NCI-H146 treated with DMSO at 0.1 percent for 48 hours (cell line): Measurements from ENCODE around the gene SLC9A6.

Experiments used
- DNase-seq: peaks from one replicate; lab custom pipeline; 2025; ENCODE audit not compliant: unreplicated experiment; lab: John Stamatoyannopoulos, UW

Gene SLC9A6

DNA sequence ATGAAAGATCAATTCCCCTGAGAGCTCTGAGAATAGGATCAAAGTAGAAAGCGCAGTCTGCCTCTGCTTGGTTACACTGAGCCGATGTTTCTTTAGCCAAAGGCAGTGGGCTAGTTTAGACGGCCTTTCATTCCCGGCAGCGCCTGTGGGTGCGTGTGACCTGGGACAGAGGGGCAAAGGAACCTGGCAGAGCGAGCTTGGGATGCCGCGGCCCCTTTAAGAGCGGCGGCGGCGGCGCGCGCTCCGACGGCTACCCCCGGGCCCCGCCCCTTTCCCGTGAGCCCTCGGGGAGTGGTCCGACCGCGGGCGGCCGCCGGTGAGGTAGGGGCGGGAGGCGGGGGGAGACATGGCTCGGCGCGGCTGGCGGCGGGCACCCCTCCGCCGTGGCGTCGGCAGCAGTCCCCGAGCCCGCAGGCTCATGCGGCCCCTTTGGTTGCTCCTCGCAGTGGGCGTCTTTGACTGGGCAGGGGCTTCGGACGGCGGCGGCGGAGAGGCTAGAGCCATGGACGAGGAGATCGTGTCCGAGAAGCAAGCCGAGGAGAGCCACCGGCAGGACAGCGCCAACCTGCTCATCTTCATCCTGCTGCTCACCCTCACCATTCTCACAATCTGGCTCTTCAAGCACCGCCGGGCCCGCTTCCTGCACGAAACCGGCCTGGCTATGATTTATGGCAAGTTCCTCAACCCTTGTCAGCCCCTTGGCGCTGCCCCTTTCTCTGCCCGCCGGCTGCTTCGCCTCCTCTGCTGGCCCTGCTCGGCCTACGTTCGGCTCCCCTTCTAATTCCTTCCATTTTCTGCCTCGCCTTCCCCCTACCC lies at the start of gene SLC9A6:
SLC9A6 (plus strand) TSS at position 279 of the 816 bp plus-strand sequence; CDS start at position 503, 224 bp downstream.
- peak; percentile 41 for DNase-seq

DNA sequence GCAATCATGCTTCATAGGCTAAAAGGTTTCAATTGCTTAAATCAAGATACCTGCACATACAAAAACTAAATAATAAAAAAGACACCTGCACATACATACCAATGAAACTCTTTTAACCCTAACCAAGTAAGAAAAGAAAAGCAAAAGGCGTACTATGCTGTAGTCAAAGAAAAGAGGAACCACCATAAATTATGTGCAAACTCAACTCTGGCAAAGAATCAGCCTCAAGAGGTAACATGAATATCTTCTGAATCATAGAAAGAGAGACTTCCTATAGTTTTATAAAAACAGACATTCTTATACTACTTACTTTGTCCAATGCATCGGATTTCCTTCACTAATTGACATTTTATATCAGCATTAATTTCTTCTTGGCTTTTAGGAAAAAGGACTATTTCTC lies 40.7 kb upstream of the SLC9A6 start:
- no peak for DNase-seq

DNA sequence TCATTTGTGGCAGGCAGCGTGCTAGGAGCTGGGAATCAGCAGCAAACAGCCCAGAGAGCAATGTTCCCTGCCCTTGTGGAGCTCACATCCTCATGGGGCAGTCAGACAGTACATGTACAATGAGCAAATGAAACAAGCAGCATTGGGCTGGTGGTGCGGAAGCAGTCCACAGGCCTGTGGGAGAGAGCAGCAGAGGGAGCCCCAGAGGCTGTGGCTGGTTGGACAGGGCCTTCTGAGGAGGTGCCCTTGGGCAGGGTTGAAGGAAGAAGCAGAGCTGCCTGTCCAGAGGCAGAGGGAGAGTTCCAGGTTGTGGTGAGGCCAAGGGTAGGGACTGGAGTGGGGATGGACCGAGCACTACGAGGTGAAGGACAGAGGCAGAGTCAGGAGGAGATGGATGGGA lies 33.9 kb upstream of the SLC9A6 start:
- no peak for DNase-seq

DNA sequence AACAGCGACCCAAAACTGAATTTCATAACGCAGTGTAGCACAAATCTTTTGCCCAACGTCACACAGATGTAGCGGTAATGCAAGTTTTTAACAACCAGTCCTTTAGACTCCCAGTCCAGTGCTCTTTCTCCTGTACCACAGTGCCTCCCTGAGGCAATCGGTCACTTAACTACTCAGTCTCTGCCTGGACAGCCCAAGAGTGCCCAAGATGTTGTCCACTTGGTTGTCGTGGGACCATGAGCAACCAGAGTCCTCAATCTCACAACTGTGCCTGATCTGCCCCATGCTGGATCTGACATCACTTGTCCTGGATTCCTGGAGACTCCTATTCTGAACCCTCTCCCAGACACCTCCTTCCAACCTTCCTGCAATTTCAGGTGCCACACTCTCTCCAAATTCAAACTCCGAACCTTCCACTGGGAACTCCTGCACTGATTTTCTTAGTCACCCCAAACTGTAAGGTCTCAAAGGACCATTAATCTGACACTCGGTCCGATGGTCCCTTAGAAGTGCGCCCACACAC lies 12.1 kb upstream of the SLC9A6 start:
- DNase-seq: peak; percentile 29

DNA sequence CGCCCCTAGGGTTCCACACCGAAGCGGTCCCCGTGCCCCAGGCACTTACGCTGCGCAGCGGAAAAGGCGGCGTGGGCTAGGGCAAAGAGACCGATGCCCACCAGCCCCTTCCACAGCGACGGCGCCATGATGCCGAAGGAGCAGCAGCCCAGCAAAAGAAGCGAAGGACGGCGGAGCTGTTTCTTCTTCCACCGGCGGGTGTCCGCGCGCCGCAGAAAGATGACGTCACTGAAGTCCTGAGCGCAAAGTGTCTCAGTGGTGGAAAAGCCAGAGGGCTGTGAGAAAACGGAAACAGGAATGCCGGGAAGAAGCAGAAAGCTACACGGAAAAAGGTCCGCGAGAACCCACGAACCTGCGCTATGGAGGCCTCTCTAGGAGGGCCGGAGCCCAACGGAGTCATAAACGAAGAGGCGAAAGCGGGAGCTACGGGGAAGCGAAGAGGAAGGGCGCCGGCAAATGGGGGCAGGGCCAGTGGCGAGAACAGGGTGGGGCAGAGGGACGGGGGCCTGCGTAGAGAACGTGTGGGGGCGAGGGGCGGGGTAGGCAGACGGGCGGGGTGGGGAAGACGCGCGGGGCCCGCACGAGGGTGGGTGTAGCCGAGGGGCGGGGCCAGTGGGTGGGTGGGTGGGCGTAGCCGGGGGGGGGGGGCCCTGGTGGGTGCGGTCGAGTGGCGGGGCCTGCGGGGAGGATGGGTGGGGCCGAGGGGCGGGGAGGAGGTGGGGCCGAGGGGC lies 11.5 kb upstream of the SLC9A6 start, which contains the start of gene MMGT1:
MMGT1 (minus strand) TSS at position 441 of the 731 bp plus-strand sequence; CDS start at position 128, 313 bp downstream.
- DNase-seq: peak; percentile 59

DNA sequence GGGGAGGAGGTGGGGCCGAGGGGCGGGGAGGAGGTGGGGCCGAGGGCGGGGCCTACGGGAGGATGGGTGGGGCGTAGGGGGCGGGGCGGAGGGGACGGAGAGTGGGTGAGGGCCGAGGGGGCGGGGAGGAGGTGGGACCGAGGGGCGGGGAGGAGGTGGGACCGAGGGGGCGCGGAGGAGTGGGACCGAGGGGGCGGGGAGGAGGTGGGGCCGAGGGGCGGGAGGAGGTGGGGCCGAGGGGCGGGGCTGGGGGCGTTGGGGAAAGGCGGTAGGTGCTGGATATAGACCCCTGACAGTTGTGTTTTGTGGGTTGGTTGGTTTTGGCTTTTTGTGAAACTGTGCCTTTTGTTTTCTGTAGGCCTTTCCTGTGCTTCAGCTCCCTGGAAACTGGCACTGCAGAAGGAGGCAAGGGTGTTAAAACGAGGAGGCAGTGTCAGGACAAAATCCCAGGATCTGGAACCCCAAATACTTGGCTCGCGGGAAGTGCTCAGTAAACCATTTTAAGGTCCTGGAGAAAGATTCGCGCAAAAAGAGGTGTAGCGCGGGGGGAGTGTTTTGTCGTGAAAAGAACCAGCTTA lies 10.9 kb upstream of the SLC9A6 start:
- DNase-seq: no peak

DNA sequence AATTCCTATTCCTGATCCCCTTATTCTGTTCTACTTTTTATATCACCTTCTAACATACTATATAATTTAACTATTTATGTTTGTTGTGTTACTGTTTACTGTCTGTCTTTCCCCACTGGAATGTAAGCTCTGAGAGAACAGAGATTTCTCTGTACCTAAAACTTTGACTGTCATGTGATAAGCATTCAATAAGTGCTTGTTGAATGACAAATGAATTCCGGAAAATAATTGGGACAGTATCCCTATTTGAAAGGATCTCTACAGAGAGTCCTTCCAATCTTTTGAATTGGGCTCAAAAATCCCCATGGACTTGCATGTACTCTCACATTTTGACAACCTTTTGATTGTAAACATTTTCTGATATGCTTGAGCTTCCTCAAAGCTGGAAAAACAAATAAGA lies 9.8 kb upstream of the SLC9A6 start:
- DNase-seq: no peak

DNA sequence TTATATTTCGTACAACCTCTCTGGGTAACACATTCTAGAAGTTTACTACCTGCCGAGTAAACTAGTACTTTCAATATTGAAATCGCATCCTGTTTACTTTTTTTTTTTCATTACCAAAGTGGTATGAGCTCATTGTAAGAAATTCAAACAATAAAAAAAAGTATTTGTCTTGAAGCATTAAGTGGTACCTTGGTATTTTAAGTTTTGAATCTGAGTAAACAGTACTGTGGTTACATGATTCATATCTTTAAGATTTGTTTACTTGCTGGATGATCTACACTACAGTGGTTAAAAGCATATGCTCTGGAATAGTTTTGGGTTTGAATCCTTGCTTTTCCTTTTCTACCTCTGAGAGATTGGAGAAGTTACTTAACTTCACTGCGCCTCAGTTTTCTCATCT lies 7.6 kb upstream of the SLC9A6 start:
- no peak for DNase-seq

DNA sequence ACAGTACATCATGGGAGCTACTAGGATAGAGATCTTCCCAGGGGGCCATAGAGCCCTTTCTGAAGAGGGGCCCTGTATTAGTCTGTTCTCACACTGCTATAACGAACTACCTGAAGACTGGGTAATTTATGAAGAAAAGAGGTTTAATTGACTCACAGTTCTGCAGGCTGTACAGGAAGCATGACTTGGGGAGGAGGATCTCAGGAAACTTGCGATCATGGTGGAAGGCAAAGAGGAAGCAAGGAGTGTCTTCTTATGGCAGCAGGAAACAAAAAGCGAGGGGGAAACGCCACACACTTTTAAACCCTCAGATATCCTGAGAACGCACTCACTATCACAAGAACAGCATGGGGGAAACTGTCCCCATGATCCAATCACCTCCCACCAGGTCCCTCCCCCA lies 4.2 kb upstream of the SLC9A6 start:
- no peak for DNase-seq

DNA sequence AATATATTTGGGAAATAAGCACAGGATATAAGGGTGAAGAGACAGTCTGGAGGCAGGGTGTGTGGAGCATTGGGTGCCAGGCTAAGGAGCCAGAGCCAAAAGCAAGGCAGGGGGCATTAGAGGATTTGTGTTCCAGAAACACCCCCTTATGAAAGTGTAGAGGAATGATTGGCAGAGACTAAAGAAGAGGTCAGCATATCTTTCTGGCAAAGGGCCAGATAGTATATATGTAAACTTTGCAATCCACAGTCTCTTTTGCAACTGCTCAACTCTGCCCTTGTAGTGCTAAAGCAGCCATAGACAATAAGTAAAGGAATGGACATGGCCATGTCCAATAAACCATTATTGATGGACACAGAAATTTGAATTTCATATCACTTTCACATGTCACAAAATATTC lies 3.6 kb upstream of the SLC9A6 start:
- DNase-seq: no peak

DNA sequence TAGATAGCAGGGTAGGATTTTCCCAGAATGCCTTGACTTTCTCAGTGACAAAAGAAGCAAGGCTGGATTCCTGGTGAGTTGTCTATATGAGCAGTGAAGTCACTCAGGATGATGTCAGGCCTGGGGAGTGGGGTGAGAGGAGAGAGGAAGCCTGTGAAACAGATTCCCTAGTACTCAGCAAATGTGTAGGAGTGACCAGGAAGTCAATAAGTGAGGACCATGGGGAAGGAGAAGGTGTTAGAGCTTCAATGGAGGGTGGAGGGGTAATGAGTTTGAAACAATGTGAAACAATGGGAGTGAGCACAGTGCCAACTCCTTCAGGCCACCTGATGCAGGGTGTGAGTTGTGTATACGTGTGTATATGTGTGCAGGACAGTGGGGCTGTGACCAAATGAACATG lies 2.4 kb upstream of the SLC9A6 start:
- no peak for DNase-seq

DNA sequence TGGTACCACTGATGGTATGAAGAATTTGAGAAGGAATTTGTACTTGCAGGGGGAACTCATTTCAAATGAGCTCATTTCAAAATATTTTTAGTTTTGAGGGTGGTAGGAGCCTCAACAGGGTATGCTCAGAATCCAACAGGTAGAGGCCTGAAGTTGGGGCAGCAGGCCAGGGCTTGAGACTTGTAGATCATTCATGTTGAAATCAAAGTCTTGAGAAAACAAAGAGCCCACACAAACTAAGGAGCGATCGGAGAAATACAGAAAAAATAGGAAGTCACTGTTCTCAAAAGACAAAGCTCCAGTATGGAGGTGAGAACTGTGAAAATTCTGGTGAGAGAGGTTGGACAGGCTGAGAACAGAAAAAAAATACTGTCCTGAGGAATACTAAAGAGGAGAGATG lies 979 bp upstream of the SLC9A6 start:
- no peak for DNase-seq

DNA sequence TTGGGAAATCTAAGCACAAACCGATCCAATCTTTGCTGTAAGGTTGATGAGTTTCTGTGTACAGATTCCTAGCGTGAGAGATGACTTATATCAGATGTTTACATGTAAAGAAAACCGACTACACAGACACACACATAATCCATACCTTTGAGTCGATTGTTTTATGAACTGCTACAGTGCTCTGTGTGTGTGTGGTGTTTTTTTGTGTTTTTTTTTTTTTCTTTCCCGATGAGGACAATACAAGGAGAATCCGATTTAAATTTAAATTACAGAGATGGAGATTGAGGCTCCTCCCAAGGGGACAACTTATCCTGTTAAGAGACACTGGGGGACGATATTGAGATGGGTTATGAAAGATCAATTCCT lies 461 bp upstream of the SLC9A6 start:
- DNase-seq: no peak

DNA sequence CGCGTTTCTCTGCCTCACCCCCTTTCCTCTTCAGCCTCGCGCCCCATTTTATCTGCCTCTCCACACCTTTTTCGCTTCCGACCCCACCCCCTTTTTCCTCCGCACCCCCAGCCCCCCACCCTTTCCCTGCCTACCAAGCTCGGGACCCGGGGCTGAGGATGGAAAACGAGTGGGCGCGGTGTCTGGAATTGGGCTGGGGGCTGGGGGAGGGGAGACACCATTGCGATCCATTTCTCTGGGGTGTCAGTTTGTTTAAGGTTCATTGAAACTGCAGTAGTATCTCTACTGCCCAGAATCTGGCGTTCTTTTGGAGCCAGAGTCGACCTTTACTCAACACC lies 707 bp downstream of the SLC9A6 start:
- no peak for DNase-seq

DNA sequence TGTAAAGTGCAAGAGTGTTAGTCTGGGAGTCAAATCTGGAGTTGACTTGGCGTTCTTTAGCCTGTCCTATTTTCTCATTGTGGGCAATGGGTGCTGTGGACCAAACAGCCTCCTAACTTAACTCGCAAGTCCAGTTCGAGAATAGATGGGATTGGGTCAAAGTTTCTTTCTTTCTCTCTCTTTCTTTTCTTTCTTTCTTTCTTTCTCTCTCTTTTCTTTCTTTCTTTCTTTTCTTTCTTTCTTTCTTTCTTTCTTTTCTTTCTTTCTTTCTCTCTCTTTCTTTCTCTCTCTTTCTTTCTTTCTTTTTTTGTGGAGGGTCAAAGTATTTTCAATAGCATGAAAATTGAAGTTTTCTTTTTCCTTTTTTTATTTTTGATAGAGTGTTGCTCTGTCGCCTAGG lies 3.0 kb downstream of the SLC9A6 start:
- DNase-seq: no peak

DNA sequence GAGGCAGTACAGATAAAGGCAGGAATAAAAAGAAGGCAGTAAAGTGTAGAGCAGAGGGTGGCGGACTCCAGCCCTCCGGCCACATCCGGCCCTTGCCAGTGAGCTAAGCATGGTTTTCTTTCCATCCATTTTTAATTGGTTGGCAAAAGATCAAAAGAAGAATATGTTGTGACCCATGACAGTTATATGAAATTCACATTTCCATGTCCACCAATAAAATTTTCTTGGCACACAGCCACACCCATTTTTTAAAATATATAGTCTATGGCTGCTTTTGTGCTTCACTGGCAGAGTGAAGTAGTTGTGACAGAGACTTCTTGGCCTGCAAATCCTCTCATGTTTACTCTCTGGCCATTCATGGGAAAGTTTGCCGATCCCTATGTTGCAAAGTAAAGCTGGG lies 29.8 kb downstream of the SLC9A6 start:
- no peak for DNase-seq

DNA sequence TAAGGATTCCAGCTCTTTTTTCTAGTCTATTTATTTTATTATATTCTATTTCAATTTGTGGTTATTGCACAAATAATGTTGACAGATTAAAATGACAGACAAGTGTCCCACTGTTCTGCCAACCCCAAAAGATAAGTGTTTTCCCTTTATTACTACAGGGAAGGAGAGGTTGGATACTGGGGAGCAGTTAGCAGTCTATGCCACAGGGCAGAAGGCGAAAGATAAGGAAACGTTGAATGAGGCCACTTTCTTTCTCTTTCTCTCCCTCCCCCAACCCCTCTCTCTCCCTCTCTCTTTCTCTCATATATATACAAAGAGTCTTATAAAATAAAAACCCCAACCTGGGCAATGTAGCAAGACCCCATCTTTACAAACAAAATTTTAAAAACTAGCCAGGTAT lies 31.6 kb downstream of the SLC9A6 start:
- DNase-seq: no peak

DNA sequence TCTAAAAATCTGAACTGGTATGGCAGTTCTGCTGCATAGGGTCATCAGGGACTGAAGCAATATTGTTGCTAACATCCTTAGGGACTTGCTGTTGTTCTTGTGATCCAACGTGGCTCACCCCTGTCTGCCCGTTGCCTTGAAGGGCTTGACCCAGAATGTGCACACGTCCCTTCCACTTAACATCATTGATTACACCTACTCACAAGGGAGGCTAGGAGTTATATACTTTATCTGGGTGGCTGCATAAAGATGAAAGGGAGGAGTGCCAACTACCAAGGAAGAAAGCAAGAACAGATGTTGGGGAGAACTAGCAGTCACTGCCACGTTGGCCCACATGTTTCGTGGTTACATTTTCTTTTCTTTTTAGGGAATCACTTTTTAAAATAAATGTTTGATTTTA lies 34.0 kb downstream of the SLC9A6 start:
- DNase-seq: no peak

DNA sequence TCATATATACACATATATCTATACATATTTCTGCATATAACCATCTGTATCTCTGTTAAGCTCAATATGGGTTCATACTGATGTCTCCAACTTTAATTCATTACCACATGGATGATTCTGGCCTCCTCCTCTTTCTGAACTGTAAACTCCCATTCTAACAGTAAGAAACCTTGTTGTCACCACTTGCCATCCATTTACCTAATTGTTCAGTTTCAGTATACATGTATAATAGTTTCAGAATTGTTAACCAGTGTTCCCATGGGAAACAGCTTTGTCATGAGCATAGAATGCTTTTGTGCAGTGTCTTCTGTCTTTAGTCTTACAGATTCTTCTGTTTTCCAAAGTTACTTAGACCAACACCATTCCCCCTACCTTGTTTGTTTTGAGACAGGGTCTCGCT lies 35.9 kb downstream of the SLC9A6 start:
- no peak for DNase-seq

DNA sequence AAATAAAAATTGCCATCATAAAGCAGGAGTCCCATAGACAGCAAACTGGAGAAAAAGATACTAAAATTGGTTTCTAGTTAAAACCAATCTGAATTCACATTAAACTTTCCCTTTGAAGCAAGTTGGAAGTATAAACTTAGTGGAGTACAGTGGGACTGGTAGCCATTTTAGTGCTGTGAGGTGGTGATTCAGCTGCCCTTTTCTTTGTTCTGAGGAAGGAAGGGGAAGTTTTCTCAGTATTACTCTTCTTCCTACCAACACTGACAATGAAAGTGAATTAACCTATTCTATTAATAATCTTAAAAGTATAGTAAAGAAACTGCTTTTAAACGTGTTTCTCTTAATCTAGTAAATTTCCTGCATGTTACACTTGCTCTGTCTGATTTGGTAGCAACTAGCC lies 36.7 kb downstream of the SLC9A6 start:
- no peak for DNase-seq

DNA sequence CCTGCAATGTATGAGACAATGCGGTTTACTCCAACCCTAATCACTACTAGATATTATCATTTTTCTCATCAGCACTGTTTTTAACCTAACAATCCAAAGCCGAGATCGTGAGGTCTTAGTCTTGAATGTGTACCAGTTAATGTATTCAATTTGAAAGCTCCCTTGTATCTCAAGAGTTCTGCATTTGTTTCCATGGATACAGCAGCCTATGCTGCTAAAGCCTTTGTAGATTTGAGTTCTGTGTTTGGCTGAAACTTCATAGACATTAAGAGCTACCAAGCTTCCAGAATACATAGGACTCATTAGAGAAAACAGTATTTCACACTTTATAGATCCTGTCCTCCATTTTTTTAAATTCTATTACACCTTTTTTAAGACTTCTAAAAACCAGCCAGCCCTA lies 39.9 kb downstream of the SLC9A6 start:
- no peak for DNase-seq

DNA sequence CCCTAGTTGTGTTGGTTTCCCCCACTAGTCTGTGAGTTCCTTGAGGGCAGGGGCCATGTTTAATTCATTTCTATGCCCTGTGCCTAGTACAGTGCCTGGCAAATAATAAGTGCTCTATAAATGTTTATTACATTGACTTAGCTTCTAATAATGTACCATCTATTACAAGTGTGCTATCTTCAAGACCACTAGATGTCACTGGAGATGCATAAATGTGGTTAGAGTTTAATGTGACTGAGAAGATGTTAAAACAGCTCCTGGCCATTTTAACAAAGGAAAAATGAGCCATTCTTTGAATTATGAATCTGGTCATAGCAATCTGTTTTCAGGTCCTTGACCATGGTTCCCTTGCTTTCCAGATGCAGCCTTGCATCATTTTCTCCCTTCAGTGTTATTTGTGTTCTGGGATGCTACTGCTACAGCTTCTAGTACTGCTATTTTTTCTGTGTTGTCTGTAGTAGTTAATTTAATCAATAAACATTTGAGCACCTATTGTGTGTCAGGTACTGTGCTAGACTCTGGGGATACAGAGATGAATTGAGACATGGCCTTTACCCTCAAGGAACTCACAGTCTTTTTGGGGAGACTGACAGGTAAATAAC lies 43.2 kb downstream of the SLC9A6 start:
- DNase-seq: peak; percentile 10
